Eye (tissue), 1 donor: ENCODE data around the gene KLHL7.
A peak's percentile ranks its signal among the peaks of the same experiment; 100 is the strongest.
"Not testable (repeated sequence)": the region's sequence is repeated elsewhere in the genome, so short reads cannot be mapped to it uniquely, and the experiment has no call there.

Experiments
- DNase-seq: peaks from one replicate; pipeline ENCODE4 v3.0.0-alpha.2; 2015

Gene KLHL7

DNA sequence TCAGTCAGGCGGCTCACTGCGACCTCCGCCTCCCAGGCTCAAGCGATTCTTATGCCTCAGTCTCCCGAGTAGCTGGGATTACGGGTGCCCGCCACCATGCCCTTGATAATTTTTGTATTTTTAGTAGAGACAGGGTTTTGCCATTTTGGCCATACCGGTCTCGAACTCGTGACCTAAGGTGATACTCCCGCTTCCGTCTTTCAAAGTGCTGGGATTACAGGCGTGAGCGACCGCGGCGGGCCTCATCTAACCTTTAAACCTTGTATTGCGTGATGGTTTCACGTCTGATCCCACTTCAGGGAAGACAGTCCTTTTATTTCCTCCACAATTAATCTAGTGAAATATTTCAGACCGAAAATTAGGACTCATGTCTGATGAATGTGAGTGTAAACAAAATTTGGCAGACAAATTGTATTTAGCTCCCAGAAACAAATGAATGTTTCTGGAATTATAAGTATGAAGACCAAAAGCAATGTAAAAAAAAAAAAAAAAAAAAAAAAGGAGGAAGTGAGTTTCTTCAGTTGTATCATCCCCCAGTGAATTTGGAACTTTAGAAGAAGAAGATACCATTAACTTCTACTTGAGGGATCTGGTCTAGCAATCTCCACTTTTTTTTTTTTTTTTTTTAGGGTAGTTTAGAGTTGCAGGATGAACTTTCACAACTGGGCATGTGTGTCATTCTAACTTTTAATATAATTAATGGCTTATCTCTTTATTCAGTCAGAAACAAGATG lies 77.9 kb downstream of the KLHL7 start:
- DNase-seq = no peak

- DNase-seq = no peak
These were observed 78.7 kb downstream of the KLHL7 start for GRCh38 chr7:23184291-23184690.

- peak; percentile 75 for DNase-seq
These were observed 79.2 kb downstream of the KLHL7 start for GRCh38 chr7:23184709-23185359.

GRCh38 chr7:23185980-23186379 lies 80.4 kb downstream of the KLHL7 start:
- DNase-seq = no peak

GRCh38 chr7:23191022-23191421 lies 85.4 kb downstream of the KLHL7 start:
- no peak for DNase-seq

GRCh38 chr7:23193650-23194227 lies 88.2 kb downstream of the KLHL7 start:
- DNase-seq = not testable (repeated sequence)

GRCh38 chr7:23196306-23196705 lies 90.7 kb downstream of the KLHL7 start:
- no peak for DNase-seq

DNA sequence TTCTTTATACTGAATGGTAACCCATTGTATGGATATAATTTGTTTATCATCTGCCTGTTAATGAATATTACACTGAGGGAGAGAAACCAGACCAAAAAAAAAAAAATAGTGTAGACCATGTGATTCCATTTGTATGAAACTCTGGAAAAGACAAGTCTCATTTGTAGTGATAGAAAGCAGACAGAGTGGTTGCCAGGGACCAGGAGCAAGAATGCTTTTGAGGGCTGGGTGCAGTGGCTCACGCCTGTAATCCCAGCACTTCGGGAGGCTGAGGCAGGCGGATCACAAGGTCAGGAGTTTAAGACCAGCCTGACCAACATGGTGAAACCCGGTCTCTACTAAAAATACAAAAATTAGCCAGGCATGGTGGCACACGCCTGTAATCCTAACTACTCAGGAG lies 92.2 kb downstream of the KLHL7 start:
- DNase-seq = not testable (repeated sequence)

DNA sequence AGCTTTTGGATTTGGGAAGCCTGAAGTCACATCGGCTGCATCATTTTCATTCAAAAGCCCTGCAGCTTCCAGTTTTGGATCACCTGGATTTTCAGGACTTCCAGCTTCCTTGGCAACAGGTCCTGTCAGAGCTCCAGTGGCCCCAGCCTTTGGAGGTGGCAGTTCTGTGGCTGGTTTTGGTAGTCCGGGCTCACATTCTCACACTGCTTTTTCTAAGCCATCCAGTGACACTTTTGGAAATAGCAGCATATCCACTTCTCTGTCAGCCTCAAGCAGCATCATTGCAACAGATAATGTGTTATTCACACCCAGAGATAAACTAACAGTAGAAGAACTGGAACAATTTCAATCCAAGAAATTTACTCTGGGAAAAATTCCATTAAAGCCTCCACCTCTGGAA lies 94.7 kb downstream of the KLHL7 start:
- DNase-seq = no peak

DNA sequence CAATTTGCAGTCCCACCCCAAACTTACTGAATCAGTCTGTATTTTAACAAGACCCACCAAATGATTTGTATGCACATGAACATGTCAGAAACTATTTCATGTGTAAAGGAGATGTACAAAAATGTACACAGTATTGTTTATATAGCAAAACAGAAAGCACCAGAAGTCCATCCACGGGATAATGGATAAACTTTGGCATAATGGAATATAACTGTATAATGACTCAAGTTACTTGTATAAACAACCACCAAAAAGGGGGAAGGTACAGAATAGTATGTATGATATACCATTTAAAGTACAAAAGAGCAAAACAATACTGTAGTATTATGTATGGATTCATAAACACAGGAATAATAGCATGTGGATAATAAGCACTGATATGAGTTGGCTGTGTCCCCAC lies 98.7 kb downstream of the KLHL7 start:
- DNase-seq = no peak

- DNase-seq = no peak
These were observed 100.0 kb downstream of the KLHL7 start for GRCh38 chr7:23205577-23205908.

DNA sequence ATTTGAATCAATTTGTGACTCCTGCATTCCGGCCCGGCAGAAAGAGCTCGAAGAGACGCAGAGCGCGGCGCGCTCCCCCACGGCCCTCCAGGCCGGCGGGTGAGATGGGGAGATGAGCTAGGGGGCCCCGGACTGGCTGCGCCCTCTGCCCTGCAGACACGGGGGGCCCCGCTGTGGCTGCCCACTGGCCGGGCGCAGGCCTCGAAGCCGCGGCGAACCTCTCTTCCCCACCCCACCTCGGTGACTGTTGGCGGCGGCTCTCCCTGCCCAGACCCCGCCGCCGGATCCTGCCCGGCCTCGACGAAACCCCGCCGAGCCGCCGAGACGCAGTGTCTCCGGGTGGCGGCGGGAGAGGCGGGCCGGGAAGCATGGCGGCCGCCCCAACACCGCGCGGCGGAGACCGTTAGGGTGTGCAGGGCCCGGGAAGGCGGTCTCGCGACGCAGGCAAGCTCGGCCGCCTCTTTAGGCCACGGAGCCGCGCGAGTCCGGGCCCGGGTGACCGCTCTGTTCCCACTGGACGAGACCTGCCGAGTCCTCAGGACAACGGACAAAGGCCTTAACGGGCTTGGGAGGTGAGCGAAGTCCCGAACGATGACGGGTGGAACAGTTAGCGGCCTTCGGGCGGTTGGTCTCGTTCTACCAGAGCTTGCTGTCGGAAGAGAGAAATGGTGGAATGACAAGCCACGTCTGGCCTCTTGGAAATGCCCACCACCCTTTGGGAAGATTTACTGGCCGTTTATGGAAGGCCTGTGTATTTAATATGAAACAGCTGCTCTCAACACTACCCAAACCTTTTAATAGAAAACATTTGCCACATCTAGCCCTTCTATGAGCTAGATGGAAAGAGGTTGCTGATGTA lies 100.6 kb downstream of the KLHL7 start:
- peak; percentile 81 for DNase-seq

GRCh38 chr7:23207021-23207420 lies 101.4 kb downstream of the KLHL7 start:
- DNase-seq = no peak

- DNase-seq = no peak
These were observed 102.3 kb downstream of the KLHL7 start for GRCh38 chr7:23207884-23208283.

DNA sequence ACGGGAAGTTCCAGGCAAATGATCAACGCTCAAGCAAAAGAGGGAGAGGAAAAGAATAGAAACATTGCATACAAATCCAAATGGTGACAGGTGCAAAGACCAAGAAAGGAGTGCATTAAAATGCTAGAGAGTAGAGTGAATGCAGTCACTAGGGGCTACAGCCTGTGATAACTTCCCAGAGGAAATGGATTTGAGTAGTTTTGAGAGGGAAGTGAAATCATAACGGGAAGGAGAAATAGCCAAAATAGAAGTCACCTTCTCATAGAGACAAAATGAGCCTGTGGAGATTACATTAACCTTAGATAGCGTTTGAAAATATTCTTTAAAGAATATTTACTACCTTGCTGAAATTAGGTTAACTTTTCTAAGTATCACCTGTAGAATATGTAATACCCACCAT lies 102.7 kb downstream of the KLHL7 start:
- no peak for DNase-seq

GRCh38 chr7:23210506-23210905 lies 104.9 kb downstream of the KLHL7 start:
- DNase-seq = no peak

DNA sequence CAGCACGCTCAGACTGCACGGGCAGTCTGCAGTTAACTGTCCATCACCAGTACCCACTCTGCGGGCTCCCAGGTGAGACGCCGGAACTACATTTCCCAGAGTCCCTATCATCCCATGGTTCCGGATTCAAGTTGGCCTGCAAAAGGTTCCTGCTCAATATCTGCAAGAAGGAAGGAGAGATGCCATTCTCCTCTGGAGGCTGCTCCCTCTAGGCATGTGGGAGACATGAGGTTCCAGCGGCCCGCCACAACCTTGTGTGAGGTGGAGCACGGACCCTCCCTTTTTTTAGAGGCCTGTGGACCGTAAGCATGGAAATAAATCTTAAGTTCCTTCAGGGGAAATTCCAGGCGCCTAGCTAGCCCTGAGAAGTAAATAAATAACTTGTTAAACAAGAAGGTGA lies 106.0 kb downstream of the KLHL7 start:
- DNase-seq = no peak

DNA sequence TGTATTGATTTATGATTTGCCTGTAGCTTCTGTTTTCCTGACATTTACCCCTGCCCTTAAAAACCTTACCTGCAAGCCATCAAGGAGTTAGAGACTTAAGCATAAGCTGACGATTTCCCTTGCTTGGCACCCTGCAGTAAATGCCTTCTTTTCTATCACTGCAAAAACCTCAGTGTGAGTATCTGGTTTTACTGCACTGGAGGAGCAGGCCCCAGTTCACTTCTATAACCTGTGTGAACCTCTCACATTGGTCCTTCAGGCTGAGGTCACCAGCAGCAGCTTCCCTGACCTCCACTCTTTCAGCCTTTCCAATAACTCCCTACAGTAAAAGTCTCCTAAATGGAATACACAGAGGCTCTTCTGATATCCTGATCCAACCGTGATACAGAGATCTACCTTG lies 106.8 kb downstream of the KLHL7 start:
- DNase-seq = no peak

GRCh38 chr7:23212841-23213240 lies 107.3 kb downstream of the KLHL7 start:
- no peak for DNase-seq

GRCh38 chr7:23213755-23214154 lies 108.2 kb downstream of the KLHL7 start:
- no peak for DNase-seq

GRCh38 chr7:23214423-23214822 lies 108.8 kb downstream of the KLHL7 start:
- no peak for DNase-seq

- no peak for DNase-seq
These were observed 109.4 kb downstream of the KLHL7 start for GRCh38 chr7:23214938-23215337.

DNA sequence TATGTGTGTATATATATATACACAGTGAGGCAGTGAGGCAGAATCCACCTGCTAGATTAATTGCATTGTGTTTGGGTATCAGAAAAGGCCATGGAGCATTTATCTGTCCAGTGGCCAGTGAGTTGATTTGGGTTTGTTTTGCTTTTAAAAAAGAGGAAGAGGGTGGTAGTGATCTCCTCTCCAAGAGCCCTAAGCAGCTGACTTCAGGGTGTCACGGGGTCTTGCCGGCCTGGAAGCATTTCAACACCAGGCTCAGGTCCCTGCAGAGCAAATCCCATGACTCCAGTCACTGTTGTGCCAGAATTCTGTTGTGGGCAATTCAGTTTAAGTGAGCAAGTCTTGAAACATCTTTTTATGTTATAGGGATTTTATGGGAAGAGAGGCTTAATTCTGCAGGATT lies 110.4 kb downstream of the KLHL7 start:
- no peak for DNase-seq

GRCh38 chr7:23218196-23218595 lies 112.6 kb downstream of the KLHL7 start:
- no peak for DNase-seq
